SK-N-MC (cell line): Measurements from ENCODE around the gene VTA1.

Experiments
- DNase-seq: peaks from one replicate; pipeline ENCODE4 v3.0.0-alpha.2; 2011; ENCODE audit warnings: low read depth, low spot score
- H3K27ac ChIP-seq: fragments of 200-600 bp; sonication (generic); 2 replicates; pipeline ENCODE4 v1.5.1; 2016; ENCODE audit warnings: mixed run types
- H3K36me3 ChIP-seq: fragments of 200-600 bp; sonication (generic); 2 replicates; pipeline ENCODE4 v1.6.1; 2017; ENCODE audit warnings: antibody characterized with exemption, low read length, mixed read lengths; ENCODE audit not compliant: insufficient read depth
- H3K4me3 ChIP-seq: fragments of 200-600 bp; sonication (generic); 2 replicates; pipeline ENCODE4 v1.5.1; 2016
- H3K9ac ChIP-seq: fragments of 200-600 bp; sonication (generic); 2 replicates; pipeline ENCODE4 v1.8.0; 2017; ENCODE audit warnings: mixed run types, mixed read lengths; ENCODE audit not compliant: insufficient read length
- H3K9me3 ChIP-seq: fragments of 200-600 bp; sonication (generic); 2 replicates; pipeline ENCODE4 v1.6.1; 2017; ENCODE audit warnings: low read depth, mild to moderate bottlenecking, antibody characterized with exemption, low read length, moderate library complexity, mixed read lengths
- EZH2 ChIP-seq: fragments of 200-600 bp; sonication (generic); IDR thresholded peaks from one replicate; pipeline ENCODE4 v1.6.1; 2017; ENCODE audit warnings: antibody characterized with exemption
- FOXP2 ChIP-seq: optimal IDR thresholded peaks from 2 replicates; pipeline ENCODE3; 2011; ENCODE audit warnings: mild to moderate bottlenecking, moderate library complexity; ENCODE audit not compliant: insufficient read depth; ENCODE audit errors: extremely low read length, control extremely low read depth
- POLR2AphosphoS5 ChIP-seq: IDR thresholded peaks from 2 replicates; pipeline ENCODE4 v1.6.1; 2012; ENCODE audit warnings: mild to moderate bottlenecking, low read depth, low read length, borderline replicate concordance

The VTA1 gene

GRCh38 chr6:142260748-142261147, 113.7 kb downstream of the VTA1 start:
- Histone ChIP-seq H3K27ac (no peak overlapping the region), H3K36me3 (no peaks in the 10 kb centered on the region), H3K9me3 (no peaks in the 10 kb centered on the region), H3K9ac (no peak overlapping the region), H3K4me3 (no peak overlapping the region)
- no peak for TF ChIP-seq POLR2AphosphoS5
- no peak for TF ChIP-seq FOXP2
- no peak for TF ChIP-seq EZH2
- no peak for DNase-seq

- H3K36me3 ChIP-seq = no peaks in the 10 kb centered on the region
- H3K9ac ChIP-seq = no peak overlapping the region
- no peak overlapping the region for H3K4me3 ChIP-seq
- TF ChIP-seq EZH2 (no peak), POLR2AphosphoS5 (no peak), FOXP2 (no peak)
- no peak for DNase-seq
- H3K9me3 ChIP-seq = no peaks in the 10 kb centered on the region
- H3K27ac ChIP-seq = no peak overlapping the region
Observed at GRCh38 chr6:142262231-142262630, 115.2 kb downstream of the VTA1 start.

- Histone ChIP-seq H3K27ac (no peak overlapping the region), H3K4me3 (no peak overlapping the region), H3K9ac (no peak overlapping the region), H3K36me3 (no peaks in the 10 kb centered on the region), H3K9me3 (no peaks in the 10 kb centered on the region)
- TF ChIP-seq FOXP2 (no peak), EZH2 (no peak), POLR2AphosphoS5 (no peak)
- no peak for DNase-seq
Observed at GRCh38 chr6:142265476-142265875, 118.4 kb downstream of the VTA1 start.

- H3K4me3 ChIP-seq = no peak overlapping the region
- no peak for DNase-seq
- H3K36me3 ChIP-seq = no peaks in the 10 kb centered on the region
- H3K9me3 ChIP-seq = no peaks in the 10 kb centered on the region
- H3K9ac ChIP-seq = no peak overlapping the region
- TF ChIP-seq FOXP2 (no peak), POLR2AphosphoS5 (no peak), EZH2 (no peak)
- H3K27ac ChIP-seq = no peak overlapping the region
Observed at GRCh38 chr6:142266060-142266459, 119.0 kb downstream of the VTA1 start.

DNA sequence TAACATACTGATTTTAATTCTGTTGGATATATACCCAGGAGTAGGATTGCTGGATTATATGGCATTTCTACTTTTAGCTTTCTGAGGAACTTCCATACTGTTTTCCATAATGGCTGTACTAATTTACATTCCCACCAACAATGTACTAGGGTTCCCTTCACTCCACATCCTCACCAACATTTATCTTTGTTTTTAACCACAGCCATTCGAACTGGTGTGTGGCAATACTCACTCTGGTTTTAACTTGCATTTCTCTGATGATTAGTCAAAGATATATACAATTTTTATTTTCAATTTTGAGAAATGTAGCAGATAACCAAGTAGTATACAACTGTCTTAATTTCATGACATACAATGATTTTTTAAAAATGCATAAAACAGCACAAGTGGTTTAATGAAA, 124.4 kb downstream of the VTA1 start:
- H3K9me3 ChIP-seq = no peaks in the 10 kb centered on the region
- no peak overlapping the region for H3K27ac ChIP-seq
- no peak for DNase-seq
- TF ChIP-seq POLR2AphosphoS5 = no peak
- TF ChIP-seq EZH2 = no peak
- TF ChIP-seq FOXP2 = no peak
- no peak overlapping the region for H3K4me3 ChIP-seq
- no peaks in the 10 kb centered on the region for H3K36me3 ChIP-seq
- H3K9ac ChIP-seq = no peak overlapping the region
